Kidney capillary endothelial cell (primary cell): ENCODE results near the gene IL32.

Experiments used
- DNase-seq: peaks from one replicate; pipeline ENCODE4 v3.0.0-alpha.2; 2018; ENCODE audit warnings: low spot score

The IL32 gene, protein sequence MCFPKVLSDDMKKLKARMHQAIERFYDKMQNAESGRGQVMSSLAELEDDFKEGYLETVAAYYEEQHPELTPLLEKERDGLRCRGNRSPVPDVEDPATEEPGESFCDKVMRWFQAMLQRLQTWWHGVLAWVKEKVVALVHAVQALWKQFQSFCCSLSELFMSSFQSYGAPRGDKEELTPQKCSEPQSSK

DNA sequence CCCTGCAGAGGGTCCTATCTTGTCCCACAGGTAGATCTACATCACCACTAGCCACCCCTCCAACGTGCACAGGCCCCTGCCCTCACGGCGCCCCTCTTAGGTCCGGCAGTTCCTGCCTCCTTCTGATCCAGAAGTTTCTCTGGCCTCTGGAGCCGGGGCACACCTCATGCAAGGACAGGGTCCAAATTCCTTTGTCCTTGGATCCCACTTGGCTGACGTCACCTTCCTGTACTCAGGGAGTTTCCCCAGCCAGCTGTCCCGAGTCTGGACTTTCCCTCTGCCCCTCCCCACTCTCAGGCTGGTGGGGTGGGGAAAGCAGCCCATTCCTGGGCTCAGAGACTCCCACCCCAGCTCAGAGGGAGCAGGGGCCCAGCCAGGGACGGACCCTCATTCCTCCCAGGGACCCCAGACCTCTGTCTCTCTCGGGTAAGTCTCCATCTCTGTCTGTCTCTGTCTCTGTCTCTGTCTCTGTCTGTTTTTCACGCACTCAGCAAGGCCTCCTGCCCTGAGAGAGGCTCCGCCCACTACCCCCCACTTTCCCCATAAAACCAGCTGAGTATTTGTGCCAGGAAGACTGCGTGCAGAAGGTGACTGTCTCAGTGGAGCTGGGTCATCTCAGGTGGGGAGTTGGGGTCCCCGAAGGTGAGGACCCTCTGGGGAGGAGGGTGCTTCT lies at the start of gene IL32:
TSS of gene IL32 (plus strand) at position 572 of the 673 bp plus-strand sequence. CDS start 172 bp downstream, outside the sequence.
- peak; percentile 76 for DNase-seq

DNA sequence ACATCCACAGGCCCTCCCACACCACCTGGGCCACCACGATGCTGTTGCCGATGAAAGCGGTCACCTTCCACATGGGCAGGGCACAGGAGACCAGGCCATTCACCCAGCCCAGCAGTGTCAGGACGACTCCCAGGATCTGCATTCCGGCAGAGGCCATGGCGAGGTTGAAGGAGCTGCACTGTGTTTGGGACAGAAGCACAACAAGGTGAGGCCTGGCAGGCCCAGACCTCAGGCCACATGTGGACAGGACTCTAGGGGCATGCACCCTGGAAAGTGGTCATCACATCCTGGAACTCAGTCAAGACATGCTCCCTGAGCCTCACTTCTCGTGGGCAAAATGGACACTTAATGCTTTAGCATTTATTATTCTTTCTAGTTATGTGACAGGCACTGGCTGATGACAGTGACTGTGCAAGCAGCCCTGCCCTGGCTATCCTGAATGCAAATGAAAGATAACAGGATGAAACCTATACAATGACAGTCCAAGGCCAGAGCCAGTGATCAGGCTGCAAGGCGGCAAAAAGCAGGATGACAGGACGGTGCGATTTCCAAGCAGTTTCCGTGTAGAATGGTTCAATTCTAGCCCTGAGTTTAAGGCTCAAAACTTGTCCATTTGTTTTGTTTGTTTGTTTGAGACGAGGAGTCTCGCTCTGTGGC lies 49.4 kb upstream of the IL32 start:
- DNase-seq = no peak

DNA sequence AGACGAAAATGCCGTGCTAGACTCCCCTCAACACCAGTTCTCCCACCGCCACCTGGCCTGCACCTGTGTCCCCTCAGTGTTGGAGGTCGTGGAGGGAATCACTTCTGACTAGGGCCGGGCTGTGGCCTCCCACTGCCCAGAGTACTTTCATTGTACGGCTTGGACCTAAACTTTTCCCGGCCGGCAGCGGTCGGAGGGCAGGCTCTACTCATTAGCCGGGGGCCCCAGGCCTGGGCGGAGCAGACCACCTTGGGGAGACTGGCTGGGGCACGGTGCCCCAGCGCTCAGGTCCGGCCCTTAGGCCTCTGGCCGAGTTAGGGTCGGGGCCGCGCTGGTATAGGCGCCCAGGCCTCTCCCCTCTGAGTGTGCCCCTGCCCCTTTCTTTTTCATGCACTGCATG lies 48.1 kb upstream of the IL32 start:
- DNase-seq = no peak

DNA sequence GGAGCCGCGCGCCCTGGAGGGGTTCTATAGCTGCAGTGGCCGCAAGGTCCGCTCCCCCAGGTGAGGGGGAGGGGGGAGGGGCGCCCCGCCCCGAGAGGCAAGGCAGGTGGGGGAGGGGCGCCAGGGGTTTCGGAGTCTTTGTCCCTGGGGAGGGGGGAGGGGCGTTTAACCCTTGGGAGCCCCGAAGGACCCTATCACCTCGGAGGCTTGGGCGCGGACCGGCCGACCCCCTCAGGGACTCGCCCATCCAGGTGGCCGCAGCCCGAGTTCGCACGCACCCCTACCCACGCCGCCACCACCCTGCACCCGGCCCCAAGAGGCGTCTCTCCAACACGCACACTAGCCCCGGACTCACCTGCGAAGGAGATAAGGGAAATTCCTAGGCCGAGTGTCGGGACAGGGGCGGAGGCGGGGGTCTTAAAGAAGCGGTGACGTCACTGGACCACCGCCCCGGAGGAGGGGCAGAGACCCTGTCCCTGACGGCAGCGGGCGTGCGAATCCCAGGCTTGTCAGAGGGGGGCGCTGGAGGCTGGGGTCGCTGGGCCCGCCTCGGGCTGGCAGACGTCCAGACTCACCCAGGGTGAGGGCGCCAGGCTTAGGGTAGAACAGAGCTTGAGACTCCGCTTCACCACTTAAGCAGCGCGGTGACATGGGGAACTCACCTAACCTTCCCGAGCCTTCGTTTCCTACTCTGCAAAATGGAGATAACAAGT lies 47.5 kb upstream of the IL32 start, which contains the start of gene CLDN6:
TSS of gene CLDN6 (minus strand) at position 390 of the 713 bp plus-strand sequence. CDS start 2,162 bp downstream, outside the sequence.
- DNase-seq = no peak

DNA sequence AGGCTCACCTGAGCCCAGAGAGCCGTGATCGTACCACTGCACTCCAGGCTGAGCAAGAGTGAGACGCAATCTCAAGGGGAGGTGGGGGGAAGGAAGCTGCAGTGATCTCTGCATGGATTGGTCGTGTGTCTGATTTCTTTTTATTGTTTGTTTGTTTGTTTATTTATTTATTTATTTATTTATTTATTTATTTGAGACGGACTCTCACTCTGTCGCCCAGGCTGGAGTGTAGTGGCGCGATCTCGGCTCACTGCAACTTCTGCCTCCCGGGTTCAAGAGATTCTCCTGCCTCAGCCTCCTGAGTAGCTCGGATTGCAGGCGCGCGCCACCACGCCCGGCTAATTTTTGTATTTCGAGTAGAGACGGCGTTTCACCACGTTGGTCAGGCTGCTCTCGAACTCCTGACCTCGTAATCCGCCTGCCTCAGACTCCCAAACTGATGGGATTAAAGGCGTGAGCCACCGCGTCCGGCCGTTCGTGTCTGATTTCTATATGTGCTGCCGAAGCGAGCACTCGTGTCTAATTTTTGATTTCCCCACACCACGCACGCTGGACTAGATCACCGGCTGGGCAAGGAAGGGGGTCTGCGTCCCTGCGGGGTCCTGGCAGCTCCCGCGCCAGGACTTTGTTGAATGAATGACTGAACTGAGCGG lies 45.7 kb upstream of the IL32 start:
- DNase-seq = no peak

DNA sequence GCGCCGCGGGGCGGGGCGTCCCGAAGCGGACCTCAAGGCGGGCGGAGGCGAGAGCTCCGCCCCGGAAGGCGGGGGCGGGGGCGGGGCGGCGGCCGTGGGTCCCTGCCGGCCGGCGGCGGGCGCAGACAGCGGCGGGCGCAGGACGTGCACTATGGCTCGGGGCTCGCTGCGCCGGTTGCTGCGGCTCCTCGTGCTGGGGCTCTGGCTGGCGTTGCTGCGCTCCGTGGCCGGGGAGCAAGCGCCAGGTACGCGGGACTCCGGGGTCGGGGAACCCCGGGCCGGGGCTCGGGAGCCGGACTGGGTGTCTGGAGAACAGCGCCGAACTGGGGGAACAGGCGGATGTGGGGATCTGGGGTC lies 45.2 kb upstream of the IL32 start, which contains the start of gene TNFRSF12A:
TSS of gene TNFRSF12A (plus strand) at position 122 of the 357 bp plus-strand sequence. CDS start at position 152, 30 bp downstream.
- peak; percentile 76 for DNase-seq

DNA sequence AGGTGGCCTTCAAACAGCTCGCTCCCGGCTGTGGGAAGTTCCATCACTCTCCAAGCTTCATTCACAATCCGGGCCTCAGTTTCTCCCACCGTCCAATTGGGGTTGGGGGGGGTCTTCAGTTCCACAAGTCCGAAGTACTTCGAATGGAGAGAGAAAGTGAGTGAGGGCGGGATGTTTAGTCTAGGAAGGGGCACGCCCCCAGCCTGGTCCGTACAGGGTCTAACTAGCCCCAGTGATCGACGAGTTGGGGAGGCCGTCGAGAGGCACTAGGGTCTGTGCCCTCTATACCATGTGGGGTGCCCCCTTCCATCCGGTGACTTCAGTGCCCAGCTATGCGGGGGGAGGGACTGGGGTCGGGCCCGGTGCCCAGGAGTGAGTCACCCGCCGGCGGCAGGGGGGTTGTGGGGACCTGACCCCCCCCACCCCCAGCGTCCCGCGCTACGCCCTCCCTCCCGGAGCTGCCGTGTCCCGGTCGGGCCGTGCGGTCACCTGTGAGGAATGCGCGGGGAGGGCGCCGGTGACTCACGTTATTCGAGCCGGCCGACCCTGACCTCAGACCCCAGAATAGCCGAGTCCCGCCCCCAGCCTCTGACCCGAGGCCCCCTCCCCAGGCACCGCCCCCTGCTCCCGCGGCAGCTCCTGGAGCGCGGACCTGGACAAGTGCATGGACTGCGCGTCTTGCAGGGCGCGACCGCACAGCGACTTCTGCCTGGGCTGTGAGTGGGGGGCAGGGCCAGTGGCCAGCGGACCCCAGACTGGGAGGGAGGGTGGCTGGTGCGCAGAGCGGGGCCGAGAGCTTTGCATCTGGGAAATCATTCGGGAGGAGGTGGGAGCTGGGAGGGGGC lies 44.6 kb upstream of the IL32 start:
- DNase-seq = peak; percentile 91

DNA sequence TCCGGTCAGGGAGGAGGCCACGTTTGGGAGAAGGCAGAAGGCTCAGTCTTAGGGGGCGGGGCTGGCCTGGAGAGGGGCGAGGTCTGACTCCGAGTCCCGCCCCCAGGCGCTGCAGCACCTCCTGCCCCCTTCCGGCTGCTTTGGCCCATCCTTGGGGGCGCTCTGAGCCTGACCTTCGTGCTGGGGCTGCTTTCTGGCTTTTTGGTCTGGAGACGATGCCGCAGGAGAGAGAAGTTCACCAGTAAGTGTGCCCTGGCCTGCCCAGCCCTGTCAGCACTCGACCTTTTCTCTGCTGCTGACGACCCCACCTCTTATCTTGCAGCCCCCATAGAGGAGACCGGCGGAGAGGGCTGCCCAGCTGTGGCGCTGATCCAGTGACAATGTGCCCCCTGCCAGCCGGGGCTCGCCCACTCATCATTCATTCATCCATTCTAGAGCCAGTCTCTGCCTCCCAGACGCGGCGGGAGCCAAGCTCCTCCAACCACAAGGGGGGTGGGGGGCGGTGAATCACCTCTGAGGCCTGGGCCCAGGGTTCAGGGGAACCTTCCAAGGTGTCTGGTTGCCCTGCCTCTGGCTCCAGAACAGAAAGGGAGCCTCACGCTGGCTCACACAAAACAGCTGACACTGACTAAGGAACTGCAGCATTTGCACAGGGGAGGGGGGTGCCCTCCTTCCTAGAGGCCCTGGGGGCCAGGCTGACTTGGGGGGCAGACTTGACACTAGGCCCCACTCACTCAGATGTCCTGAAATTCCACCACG lies 43.8 kb upstream of the IL32 start:
- peak; percentile 79 for DNase-seq

DNA sequence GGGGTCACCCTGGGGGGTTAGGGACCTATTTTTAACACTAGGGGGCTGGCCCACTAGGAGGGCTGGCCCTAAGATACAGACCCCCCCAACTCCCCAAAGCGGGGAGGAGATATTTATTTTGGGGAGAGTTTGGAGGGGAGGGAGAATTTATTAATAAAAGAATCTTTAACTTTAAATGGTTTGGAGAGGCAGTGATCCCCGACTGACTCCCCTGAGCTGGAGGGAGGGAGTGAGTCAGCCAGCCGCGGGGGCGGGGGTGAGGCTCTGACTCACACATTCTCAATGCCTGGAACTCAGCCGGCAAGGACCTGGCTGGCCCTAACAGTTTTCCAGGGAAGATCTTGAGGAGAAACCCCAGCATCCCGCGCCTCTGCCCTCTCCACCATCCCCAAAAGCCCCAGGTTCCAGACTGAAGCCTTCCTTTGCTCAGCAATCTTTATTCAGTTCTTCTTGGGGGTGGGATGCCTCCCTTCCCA lies 43.2 kb upstream of the IL32 start:
- DNase-seq = peak; percentile 87

DNA sequence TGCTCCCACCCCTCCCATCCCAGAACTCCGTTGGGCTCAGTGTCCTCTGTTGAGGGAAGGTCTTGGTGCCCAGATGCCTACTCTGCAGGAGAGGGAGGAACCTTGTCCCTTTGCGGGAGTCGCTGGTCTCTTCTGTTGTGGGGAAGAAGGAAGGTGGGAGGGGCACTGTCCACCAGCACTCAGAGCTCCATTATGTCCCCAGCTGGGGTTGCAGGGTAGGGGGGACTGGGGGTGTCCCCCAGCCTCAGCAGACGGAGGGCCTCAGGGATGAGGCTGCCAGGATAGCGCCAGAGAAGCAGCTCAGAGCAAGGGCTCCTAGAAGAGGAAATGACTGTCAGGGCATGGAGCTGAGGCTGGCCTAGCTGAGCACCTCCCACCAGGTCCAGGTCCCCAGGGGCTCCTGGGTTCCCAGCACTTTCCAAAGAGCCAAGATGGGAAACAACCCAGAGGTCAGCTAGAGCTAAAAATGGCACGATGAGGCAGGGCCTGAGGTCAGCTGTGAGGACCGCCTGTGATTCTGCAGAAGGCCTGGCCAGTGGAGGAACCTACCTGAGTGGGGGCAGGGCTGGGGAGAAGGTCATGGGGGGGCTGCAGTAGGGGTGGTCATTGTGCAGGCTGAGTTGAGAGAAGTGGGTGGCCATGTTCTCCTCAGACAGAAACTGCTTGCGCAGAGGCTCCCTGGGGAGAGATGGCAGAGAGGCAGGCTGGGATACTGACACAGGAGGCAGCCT lies 42.6 kb upstream of the IL32 start:
- peak; percentile 48 for DNase-seq

DNA sequence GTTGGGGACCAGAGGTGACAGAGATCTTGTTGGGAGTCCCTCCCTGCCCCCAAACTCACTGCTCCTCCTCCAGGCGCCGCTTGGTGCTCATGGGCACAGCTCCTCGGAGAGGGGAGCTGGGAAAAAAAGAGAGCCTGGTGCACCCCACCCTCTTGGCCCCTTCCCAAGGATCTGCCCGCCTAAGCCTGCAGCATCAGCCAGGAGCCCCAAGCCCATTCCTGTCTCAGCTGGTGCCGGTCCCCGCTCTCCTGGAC lies 42.1 kb upstream of the IL32 start:
- peak; percentile 39 for DNase-seq

DNA sequence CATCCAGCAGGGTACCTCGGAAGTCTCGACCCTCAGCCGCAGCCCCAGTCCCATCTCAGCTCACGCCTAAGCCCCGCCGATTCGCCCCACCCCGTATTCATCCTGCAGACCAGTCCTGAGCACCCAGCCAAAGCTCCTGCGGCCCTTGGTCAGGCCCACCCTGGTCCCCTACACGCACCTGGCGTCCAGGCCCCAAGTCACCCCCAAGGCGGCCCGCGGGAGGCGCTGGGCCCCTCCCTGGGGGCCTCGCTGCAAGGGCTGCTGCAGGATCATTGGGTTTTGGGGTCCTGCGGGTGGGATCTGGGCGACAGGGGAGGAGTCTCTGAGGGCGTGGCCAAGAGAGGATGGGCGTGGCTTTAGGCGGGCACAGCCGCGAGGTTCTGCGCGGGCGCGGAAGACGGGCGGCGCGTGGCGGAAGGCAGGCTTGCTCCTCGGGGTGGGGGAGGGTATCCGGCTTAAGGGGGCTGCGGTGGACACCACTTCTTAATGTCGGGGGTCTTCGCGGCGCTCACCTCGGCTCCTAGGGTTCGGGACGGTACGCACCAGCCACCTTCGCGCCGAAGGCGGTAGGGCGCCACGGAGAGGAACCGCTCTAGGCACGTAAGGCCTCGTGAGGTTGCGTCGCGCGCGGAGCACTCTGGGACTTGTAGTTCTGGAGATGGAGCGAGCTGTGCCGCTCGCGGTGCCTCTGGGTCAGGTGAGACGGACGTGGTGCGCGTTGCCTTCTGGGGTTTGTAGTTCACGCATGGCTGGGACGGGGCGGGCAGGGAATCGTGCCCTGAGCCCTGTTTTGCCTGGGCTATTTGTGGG lies 41.6 kb upstream of the IL32 start, which contains the start of the genes HCFC1R1 and THOC6:
TSS of gene HCFC1R1 (minus strand) at position 274 of the 810 bp plus-strand sequence. CDS start at position 273, 1 bp downstream.
TSS of gene THOC6 (plus strand) at position 367 of the 810 bp plus-strand sequence. CDS start at position 659, 292 bp downstream.
- DNase-seq = peak; percentile 88

DNA sequence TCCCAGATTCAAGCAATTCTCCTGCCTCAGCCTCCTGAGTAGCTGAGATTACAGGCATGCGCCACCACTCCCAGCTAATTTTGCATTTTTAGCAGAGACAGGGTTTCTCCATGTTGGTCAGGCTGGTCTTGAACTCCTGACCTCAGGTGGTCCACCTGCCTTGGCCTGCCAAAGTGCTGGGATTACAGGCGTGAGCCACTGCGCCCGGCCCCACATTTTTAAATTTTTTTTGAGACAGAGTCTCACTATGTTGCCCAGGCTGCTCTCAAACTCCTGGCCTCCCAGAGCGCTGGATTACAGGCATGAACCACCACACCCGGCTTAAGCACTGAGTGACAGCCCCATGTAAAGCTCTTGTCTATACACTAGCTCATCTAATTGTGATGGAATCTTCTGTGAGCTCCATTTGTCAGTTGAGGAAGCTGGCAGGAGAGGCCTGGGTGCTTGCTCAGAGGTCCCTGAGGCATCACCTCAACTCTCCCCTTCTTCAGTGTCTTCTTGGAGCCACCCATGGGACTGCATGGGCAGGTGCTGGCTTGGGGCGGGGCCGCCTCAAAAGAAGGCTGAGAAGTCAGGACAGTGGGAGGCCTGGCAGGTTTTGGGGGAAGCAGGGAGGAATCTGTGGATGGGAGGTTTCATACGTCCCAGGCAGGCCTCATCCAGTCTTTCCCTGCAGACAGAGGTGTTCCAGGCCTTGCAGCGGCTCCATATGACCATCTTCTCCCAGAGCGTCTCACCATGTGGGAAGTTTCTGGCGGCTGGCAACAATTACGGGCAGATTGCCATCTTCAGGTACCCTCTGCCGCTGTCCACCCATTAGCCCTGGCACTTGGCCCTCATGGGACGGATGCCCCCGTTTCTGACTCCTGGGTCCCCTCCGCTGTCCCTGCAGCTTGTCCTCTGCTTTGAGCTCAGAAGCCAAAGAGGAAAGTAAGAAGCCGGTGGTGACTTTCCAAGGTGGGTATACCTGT lies 40.1 kb upstream of the IL32 start:
- DNase-seq = no peak

DNA sequence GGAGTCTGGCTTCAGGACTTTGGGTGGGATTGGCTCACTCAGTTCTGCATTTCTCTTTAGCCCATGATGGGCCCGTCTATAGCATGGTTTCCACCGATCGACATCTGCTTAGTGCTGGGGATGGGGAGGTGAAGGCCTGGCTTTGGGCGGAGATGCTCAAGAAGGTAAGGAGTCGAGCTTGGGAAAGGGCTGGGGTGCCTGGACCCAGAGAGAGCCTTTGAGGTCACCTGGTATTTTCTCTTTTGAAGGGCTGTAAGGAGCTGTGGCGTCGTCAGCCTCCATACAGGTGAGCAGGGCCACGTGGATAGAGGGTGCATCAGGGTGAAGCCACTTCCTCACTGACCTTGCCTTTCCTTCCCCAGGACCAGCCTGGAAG lies 39.4 kb upstream of the IL32 start:
- no peak for DNase-seq

DNA sequence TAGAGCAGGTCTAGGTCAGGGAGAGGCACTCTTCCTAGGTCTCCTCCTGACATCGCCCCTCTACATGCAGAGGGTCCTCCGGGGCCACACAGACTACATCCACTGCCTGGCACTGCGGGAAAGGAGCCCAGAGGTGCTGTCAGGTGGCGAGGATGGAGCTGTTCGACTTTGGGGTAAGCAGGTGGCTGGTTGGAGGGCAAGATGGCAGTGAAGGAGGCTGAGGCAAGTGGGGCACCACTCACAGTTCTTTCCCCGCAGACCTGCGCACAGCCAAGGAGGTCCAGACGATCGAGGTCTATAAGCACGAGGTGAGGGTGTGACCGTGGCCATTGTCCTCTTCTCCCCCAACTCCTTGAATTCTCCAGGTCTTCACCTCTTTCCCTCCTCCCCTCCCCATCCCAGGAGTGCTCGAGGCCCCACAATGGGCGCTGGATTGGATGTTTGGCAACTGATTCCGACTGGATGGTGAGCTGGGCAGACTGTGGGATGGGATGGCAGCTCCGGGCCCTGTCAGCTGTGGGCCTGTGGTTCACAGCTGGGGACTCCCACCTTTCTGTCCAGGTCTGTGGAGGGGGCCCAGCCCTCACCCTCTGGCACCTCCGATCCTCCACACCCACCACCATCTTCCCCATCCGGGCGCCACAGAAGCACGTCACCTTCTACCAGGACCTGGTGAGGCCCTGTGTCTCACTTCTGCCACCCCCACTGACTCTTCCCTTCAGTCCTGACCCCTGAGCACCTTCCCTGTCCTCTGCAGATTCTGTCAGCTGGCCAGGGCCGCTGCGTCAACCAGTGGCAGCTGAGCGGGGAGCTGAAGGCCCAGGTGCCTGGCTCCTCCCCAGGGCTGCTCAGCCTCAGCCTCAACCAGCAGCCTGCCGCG lies 38.6 kb upstream of the IL32 start:
- no peak for DNase-seq

DNA sequence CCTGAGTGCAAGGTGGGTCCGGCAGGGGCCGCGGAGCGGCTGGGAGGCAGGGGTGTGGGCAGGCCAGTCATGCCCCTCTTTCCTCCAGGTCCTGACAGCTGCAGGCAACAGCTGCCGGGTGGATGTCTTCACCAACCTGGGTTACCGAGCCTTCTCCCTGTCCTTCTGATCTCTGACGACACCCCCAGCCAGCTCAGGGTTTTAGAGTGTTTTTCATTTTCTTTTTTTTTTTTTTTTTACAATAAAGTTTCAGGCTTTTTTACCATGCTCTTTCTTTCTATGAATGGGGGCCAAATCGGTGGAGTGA lies 38.0 kb upstream of the IL32 start:
- no peak for DNase-seq
